HCT116 (cell line): Measurements from ENCODE around the gene SLFN14.

Source experiments
- EZH2phosphoT487 ChIP-seq: fragments of 200-600 bp; IDR thresholded peaks from 2 replicates; pipeline ENCODE4 v1.6.1; 2018; ENCODE audit warnings: antibody characterized with exemption, borderline replicate concordance
- FOSL1 ChIP-seq: IDR thresholded peaks from 2 replicates; pipeline ENCODE4 v1.6.1; 2012; ENCODE audit warnings: low read depth
- ZNF274 ChIP-seq: fragments of 200-500 bp; sonication (Bioruptor generic); IDR thresholded peaks from 2 replicates; pipeline ENCODE4 v1.6.1; 2014; ENCODE audit warnings: mild to moderate bottlenecking, low read depth, low read length, inconsistent platforms
- TF ChIP-seq, protein P1 (sequence below), 3 experiments: fragments of 200-600 bp in 1 of 3; sonication (generic) in 1 of 3; IDR thresholded peaks in 2 of 3; conservative IDR thresholded peaks in 1 of 3; 2 replicates each; pipeline ENCODE4 v1.5.1; 2012 to 2017; ENCODE audit warnings: low read depth in 2 of 3, low read length in 2 of 3, antibody characterized with exemption in 1 of 3, borderline replicate concordance in 1 of 3, control low read depth in 1 of 3, mild to moderate bottlenecking in 1 of 3, mixed read lengths in 1 of 3, mixed run types in 1 of 3, moderate library complexity in 1 of 3; ENCODE audit not compliant: insufficient read depth in 1 of 3
- TF ChIP-seq, protein P2 (sequence below): IDR thresholded peaks from 2 replicates; pipeline ENCODE4 v1.6.1; 2012; ENCODE audit warnings: low read depth

DNA sequence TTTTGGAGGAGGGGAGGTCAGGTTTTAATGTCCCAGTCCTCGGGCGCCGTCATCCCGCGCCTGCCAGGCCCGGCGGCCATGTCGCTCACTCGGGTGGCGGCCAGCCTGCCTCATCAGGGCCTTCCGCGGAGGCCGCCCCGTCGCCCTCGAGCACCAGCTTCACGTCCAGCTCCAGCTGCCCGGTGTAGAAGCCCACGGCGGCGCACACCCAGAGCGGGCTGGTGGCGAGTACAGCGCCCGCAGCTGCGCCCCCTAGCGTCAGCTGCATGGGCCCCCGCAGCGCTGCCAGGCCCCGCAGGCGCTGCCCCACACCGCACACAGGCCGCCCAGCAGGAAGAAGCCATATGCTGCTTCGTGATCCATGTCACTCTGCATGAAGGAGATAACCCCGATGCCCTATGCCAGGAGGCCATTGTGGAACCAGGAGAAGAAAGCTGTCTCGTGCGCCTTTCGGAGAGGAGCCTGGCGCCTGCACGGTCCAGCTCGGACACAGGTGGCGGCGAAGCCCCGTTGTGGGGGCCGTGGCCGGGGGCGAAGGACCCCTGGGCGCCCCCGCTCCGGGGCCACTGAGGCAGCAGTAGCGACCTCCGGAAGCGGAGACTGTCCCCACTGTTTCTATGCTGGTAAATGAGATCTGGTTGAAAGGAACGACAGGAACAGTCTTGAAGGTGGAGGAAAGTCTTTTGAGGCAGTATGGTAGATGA, 36.1 kb upstream of the SLFN14 start:
- TF ChIP-seq, protein P1, sequence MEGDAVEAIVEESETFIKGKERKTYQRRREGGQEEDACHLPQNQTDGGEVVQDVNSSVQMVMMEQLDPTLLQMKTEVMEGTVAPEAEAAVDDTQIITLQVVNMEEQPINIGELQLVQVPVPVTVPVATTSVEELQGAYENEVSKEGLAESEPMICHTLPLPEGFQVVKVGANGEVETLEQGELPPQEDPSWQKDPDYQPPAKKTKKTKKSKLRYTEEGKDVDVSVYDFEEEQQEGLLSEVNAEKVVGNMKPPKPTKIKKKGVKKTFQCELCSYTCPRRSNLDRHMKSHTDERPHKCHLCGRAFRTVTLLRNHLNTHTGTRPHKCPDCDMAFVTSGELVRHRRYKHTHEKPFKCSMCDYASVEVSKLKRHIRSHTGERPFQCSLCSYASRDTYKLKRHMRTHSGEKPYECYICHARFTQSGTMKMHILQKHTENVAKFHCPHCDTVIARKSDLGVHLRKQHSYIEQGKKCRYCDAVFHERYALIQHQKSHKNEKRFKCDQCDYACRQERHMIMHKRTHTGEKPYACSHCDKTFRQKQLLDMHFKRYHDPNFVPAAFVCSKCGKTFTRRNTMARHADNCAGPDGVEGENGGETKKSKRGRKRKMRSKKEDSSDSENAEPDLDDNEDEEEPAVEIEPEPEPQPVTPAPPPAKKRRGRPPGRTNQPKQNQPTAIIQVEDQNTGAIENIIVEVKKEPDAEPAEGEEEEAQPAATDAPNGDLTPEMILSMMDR (IDR thresholded peaks at IDR 0.05 in 2 of 3, conservative IDR thresholded peaks at IDR 0.05 in 1 of 3; ENCODE audit: borderline replicate concordance in 1 of 3, insufficient read depth in 1 of 3, low read depth in 2 of 3, low read length in 2 of 3): 0 out of 6 replicates have a peak, but pooled peaks of 1 of the 3 experiments have one; percentile 5
- no peak for TF ChIP-seq ZNF274
- no peak for TF ChIP-seq FOSL1
- no peak for TF ChIP-seq EZH2phosphoT487
- TF ChIP-seq, protein P2, sequence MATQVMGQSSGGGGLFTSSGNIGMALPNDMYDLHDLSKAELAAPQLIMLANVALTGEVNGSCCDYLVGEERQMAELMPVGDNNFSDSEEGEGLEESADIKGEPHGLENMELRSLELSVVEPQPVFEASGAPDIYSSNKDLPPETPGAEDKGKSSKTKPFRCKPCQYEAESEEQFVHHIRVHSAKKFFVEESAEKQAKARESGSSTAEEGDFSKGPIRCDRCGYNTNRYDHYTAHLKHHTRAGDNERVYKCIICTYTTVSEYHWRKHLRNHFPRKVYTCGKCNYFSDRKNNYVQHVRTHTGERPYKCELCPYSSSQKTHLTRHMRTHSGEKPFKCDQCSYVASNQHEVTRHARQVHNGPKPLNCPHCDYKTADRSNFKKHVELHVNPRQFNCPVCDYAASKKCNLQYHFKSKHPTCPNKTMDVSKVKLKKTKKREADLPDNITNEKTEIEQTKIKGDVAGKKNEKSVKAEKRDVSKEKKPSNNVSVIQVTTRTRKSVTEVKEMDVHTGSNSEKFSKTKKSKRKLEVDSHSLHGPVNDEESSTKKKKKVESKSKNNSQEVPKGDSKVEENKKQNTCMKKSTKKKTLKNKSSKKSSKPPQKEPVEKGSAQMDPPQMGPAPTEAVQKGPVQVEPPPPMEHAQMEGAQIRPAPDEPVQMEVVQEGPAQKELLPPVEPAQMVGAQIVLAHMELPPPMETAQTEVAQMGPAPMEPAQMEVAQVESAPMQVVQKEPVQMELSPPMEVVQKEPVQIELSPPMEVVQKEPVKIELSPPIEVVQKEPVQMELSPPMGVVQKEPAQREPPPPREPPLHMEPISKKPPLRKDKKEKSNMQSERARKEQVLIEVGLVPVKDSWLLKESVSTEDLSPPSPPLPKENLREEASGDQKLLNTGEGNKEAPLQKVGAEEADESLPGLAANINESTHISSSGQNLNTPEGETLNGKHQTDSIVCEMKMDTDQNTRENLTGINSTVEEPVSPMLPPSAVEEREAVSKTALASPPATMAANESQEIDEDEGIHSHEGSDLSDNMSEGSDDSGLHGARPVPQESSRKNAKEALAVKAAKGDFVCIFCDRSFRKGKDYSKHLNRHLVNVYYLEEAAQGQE: no peak
